HFFc6 (cell line): Measurements from ENCODE around the gene RPH3AL. TPM values are rescaled to one million over a fixed set of nuclear protein-coding genes. Genes with fewer than 3 reads are reported as not detected.

ENCODE experiments used
- DNase-seq: peaks from one replicate; pipeline ENCODE4 v3.0.0-alpha.2; 2018
- H3K27ac Mint-ChIP-seq: 2 replicates; pipeline ENCODE4 v1.8.0; 2020; ENCODE audit warnings: mild to moderate bottlenecking, mixed read lengths
- H3K27me3 Mint-ChIP-seq: 2 replicates; pipeline ENCODE4 v1.8.0; 2021; ENCODE audit warnings: mild to moderate bottlenecking, moderate library complexity, mixed read lengths; ENCODE audit not compliant: insufficient read depth
- H3K36me3 Mint-ChIP-seq: 2 replicates; pipeline ENCODE4 v1.8.0; 2021; ENCODE audit warnings: low read depth, mixed read lengths
- H3K4me1 Mint-ChIP-seq: 2 replicates; pipeline ENCODE4 v1.8.0; 2020; ENCODE audit warnings: low read depth, mixed read lengths
- H3K4me3 Mint-ChIP-seq: 2 replicates; pipeline ENCODE4 v1.8.0; 2020; ENCODE audit warnings: mild to moderate bottlenecking, moderate library complexity, mixed read lengths
- H3K9me3 Mint-ChIP-seq: 2 replicates; pipeline ENCODE4 v1.8.0; 2020; ENCODE audit warnings: mild to moderate bottlenecking, mixed read lengths
- CTCF ChIP-seq: fragments of 200-600 bp; sonication (generic); IDR thresholded peaks from 2 replicates; pipeline ENCODE4 v1.5.0; 2021; ENCODE audit warnings: antibody characterized with exemption, mild to moderate bottlenecking
- total RNA-seq, 6 experiments: library from RNA; stranded (reverse); fragmentation: NEBNext Ultra II Directional; extraction: Animal tissue kit (Norgen Biotek cat#: 25700); gene quantifications; 2 replicates in 1 of 6; 3 replicates in 5 of 6; pipeline ENCODE4 v1.2.3, GENCODE V29; 2021

The RPH3AL gene
- total RNA-seq, 6 experiments from 2014 or later = 1.4 to 2.4 (median 2.0) TPM

GRCh38 chr17:183021-183420 lies 169.6 kb downstream of the RPH3AL start:
- no peaks in the 10 kb centered on the region; the same call in 1 of the 2 replicates for H3K9me3 Mint-ChIP-seq
- DNase-seq = no peak
- no peak overlapping the region for H3K27ac Mint-ChIP-seq
- no peak overlapping the region for H3K4me3 Mint-ChIP-seq
- H3K4me1 Mint-ChIP-seq = no peaks in the 10 kb centered on the region
- no peak for TF ChIP-seq CTCF
- no peaks in the 10 kb centered on the region for H3K36me3 Mint-ChIP-seq
- H3K27me3 Mint-ChIP-seq = peaks cover 50% of the 10 kb centered on the region

GRCh38 chr17:182050-182751 lies 170.4 kb downstream of the RPH3AL start:
- Mint-ChIP-seq H3K4me3 (no peak overlapping the region), H3K9me3 (no peaks in the 10 kb centered on the region; the same call in 1 of the 2 replicates), H3K27me3 (peaks cover 57% of the 10 kb centered on the region), H3K36me3 (no peaks in the 10 kb centered on the region), H3K27ac (no peak overlapping the region), H3K4me1 (no peaks in the 10 kb centered on the region)
- no peak for TF ChIP-seq CTCF
- DNase-seq = no peak

GRCh38 chr17:181245-182049 lies 171.2 kb downstream of the RPH3AL start, which contains the start of gene DOC2B:
TSS of gene DOC2B (minus strand) at chr17:181650. CDS start at chr17:181479, 171 bp downstream.
- Mint-ChIP-seq H3K9me3 (no peaks in the 10 kb centered on the region; the same call in 1 of the 2 replicates), H3K27ac (no peak within 1 kb of the TSS), H3K4me3 (no peak within 1 kb of the TSS), H3K27me3 (peaks cover 52% of the 10 kb centered on the region), H3K36me3 (no peaks in the 10 kb centered on the region), H3K4me1 (no peaks in the 10 kb centered on the region)
- DNase-seq = no peak
- TF ChIP-seq CTCF = no peak

GRCh38 chr17:180381-181244 lies 172.0 kb downstream of the RPH3AL start:
- Mint-ChIP-seq H3K4me1 (no peaks in the 10 kb centered on the region), H3K9me3 (no peaks in the 10 kb centered on the region; the same call in 1 of the 2 replicates), H3K27me3 (peaks cover 47% of the 10 kb centered on the region), H3K36me3 (no peaks in the 10 kb centered on the region), H3K4me3 (no peak overlapping the region), H3K27ac (no peak overlapping the region)
- no peak for TF ChIP-seq CTCF
- DNase-seq = no peak

- H3K27me3 Mint-ChIP-seq = peaks cover 41% of the 10 kb centered on the region
- no peak overlapping the region for H3K4me3 Mint-ChIP-seq
- H3K4me1 Mint-ChIP-seq = no peaks in the 10 kb centered on the region
- DNase-seq = no peak
- no peak overlapping the region for H3K27ac Mint-ChIP-seq
- TF ChIP-seq CTCF = no peak
- H3K36me3 Mint-ChIP-seq = no peaks in the 10 kb centered on the region
- no peaks in the 10 kb centered on the region; the same call in 1 of the 2 replicates for H3K9me3 Mint-ChIP-seq
Observed at GRCh38 chr17:179781-180380, 172.7 kb downstream of the RPH3AL start.
